DMS114 treated with DMSO at 0.1 percent for 48 hours (cell line): ENCODE results near the gene PRLR.
"Not testable (repeated sequence)": the region's sequence is repeated elsewhere in the genome, so short reads cannot be mapped to it uniquely, and the experiment has no call there.

ENCODE experiments used
- DNase-seq: peaks from one replicate; lab custom pipeline; 2025; ENCODE audit not compliant: unreplicated experiment; lab: John Stamatoyannopoulos, UW

Gene PRLR

DNA sequence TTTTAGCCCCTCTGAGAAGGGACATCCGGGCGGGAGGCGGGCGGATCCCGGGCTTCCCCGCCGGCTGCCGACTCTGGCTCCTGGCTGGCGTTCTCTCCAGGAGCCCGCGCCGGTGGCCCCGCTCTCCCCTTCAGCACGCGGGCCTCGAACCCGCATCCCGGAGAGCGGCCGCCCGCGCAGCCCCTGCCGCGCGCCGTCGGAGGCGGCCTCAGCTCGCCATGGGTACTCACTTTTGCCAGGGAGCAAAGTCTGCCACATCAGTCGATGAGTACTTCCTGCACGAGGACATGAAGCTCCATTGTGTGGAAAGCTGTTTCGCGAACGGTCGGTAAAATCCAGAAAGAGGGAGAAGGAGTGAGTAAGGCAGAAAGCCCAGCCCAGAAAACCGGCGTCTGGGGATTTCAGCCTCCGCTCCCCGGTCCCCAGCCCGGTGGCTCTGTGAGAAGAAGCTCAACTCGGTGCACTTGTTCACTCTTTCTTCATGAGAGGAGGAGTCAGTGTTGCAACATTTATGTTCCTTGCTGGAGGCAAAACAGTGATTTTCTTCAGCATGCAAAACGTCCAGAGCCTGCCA, at the start of gene PRLR:
Gene PRLR, minus strand, starts transcription at position 450 of the 574 bp plus-strand sequence. CDS start 140,867 bp downstream, outside the sequence.
- DNase-seq = no peak

- no peak for DNase-seq
Measured at GRCh38 chr5:35274839-35275509, 44.7 kb upstream of the PRLR start.

GRCh38 chr5:35269006-35269405, 38.7 kb upstream of the PRLR start:
- no peak for DNase-seq

- DNase-seq = no peak
Measured at GRCh38 chr5:35266276-35266675, 36.0 kb upstream of the PRLR start.

DNA sequence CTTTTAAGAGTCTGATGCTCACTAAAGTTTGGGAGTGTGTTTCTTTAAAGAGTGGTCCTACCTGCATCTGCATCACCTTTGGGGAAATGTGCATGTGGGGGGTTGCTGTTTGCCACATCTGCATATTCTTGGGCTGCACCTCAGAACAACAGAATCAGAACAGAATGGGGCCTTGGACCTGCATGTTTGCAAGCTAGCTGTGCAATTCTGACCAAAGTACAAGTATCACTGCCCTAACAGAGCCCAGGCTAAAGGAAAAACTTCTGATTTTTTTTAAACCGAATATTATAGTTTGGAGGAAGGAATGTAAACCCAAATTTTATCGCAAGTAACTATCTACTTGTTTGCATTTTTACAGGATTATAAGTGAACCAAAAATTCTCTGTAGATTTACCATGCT, 34.2 kb upstream of the PRLR start:
- no peak for DNase-seq

- no peak for DNase-seq
Measured at GRCh38 chr5:35263266-35263877, 33.1 kb upstream of the PRLR start.

DNA sequence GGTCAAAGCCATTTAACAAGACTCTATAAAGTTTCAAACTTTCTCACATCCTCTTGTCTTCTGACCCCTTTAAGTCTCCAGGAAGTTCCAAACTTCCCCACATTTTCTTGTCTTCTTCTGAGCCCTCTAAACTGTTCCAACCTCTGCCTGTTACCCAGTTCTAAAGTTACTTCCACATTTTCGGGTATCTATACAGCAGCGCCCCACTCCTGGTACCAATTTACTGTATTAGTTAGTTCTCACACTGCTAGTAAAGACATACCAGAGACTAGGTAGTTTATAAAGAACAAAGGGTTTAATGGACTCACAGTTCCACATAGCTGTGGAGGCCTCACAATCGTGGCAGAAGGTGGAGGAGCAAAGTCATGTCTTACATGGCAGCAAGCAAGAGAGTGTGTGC, 23.3 kb upstream of the PRLR start:
- no peak for DNase-seq

DNA sequence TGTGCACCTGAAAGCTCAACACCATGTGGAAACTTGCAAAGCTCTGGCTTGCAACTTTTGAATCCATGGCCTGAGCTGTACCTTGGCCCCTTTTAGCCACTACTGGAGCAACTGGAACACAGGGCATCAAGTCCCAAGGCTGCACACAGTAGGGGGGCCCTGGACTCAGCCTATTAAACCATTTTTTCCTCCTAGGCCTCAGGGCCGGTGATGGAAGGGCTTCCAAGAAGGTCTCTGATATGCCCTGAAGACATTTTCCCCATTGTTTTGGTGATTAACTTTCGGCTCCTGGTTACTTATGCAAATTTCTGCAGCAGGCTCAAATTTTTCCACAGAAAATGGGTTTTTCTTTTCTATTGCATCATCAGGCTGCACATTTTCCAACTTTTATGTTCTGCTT, 22.7 kb upstream of the PRLR start:
- DNase-seq = no peak

DNA sequence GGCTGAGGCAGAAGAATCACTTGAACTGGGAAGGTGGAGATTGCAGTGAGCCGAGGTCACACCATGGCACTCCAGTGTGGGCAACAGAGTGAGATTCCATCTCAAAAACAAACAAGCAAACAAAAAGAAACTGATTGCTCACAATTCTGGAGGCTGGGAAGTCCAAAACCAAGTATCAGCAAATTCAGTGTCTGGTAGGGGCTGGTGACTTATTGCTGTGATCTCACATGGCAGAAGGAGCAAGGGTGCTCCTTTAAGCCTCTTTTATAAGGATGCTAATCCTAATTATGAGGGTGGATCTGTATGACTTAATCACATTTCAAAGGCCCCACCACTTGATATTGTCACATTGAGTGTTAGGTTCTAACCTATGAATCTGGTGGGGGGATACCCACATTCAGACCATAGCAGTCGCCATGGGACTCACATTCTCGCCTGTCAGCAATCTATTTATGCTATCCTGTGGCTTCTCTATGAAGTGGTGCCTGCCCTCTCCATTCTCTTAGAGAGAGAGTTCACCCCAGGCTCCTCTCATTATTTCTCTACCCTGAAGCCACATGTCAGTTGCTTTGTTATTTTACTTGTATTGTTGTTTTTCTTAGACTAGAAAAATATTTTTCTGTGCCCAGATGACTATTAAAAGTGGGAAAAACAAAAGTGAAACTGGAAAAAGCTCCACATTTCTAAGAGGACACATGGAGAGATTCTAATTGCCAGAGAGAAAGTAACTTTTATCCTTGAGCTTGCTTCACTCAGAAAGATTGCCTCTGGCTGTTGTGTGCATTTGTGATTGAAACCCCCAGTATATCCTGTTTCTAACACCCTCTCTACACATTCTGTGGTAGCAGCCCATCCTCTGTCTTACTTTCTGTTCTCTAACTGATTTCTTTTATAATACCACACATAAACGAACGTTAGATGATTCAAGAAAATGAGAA, 18.8 kb upstream of the PRLR start:
- no peak for DNase-seq

- DNase-seq = no peak
Measured at GRCh38 chr5:35247648-35248034, 17.4 kb upstream of the PRLR start.

GRCh38 chr5:35246900-35247647, 16.8 kb upstream of the PRLR start:
- no peak for DNase-seq

DNA sequence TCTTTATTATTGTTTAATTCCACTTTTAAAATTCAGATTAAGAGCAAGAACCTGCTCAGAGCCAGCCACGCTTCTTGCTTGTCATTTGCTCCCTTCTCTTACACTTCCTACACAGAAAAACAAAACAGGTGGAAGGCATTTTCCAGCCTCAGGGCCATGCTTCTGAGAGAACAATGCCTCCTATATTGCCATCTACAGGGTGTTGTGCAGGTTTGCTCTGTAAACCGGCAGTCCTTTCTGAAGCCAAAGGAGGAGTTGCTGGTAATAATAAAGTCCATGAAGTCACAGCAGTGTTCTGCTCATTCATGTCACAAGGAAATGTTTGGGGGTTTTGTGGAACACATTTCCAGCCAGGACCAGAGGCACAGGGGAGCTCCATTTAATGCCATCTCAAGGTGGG, 16.1 kb upstream of the PRLR start:
- DNase-seq = no peak

DNA sequence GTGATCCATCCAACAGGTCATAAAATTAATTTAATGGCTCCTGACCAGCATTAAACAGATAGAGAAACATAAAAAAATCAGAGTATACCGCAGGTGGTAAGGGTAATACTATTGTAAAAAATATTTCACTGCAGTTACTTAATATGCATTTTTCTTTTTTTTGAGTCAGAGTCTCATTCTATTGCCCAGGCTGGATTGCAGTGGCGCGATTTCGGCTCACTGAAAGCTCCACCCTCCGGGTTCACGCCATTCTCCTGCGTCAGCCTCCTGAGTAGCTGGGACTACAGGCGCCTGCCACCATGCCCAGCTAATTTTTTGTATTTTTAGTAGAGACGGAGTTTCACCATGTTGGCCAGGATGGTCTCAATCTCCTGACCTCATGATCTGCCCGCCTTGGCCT, 15.1 kb upstream of the PRLR start:
- DNase-seq = not testable (repeated sequence)

GRCh38 chr5:35244171-35244570, 13.9 kb upstream of the PRLR start:
- no peak for DNase-seq

- no peak for DNase-seq
Measured at GRCh38 chr5:35242702-35243258, 12.5 kb upstream of the PRLR start.

- no peak for DNase-seq
Measured at GRCh38 chr5:35240892-35241291, 10.6 kb upstream of the PRLR start.

DNA sequence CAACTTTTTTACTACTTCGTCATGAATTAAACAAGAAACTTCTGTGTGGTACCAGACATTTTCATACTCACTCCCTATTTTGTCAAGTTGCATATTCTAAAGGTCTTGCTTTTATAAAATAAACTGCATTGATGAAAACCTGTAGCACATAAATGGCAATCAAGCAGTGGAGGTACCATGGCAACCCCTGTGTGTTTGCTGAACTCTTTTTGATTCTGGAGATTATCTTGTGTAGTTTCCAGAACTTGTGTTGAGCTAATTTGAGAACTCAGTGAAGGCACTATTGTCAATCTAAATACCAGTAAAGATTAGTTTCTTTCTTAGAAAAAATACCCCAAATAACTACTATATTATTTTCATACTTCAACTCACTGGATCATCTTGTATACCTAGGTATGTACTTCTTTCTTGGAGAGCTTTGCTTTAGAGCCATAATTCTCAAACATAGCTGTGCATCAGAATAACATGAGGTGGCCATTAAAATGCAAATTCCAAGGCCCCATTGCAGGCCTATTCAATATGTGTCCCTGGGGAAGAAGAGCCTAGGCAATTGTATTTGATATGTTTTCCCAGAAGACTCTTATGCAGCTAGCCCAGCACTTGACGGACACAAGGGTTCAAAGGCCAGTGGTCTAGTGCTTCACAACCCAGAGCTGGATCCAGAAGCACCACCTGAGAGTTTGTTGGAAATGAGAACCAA, 9.8 kb upstream of the PRLR start:
- DNase-seq = no peak

DNA sequence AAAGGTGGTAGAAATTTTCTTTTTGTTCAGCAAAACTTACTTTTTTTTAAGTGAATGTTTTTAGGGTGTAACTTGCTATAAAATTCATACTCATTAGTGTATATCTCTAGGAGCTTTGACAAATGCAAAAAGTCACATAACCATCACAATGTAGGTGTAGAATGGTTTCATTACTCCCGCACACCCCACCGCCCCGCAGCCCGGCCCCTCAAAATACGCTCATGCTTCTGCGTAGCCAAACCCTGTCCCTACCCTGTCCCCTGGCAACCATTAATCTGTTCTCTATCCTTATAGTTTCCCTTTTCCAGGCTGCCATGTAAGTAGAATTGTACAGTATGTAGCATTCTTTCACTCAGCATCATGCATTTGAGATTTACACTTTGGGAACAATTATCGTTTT, 9.2 kb upstream of the PRLR start:
- no peak for DNase-seq

- DNase-seq = no peak
Measured at GRCh38 chr5:35237580-35238376, 7.5 kb upstream of the PRLR start.
